GM12891 (cell line): ENCODE measurements around the gene APBB1.
A peak's percentile ranks its signal among the peaks of the same experiment; 100 is the strongest.

Experiments used
- DNase-seq: peaks from one replicate; pipeline ENCODE4 v3.0.0; 2011; ENCODE audit warnings: low spot score; ENCODE audit not compliant: insufficient read length
- FAIRE-seq: peaks from 2 replicates; lab custom pipeline; 2011; peaks lifted over from hg19 to GRCh38; lab: Jason Lieb, UNC
- PAX5 ChIP-seq: IDR thresholded peaks from 2 replicates; pipeline ENCODE4 v1.6.1; 2011; ENCODE audit warnings: low read length, moderate library complexity, mild to moderate bottlenecking; ENCODE audit not compliant: insufficient read depth, severe bottlenecking
- POLR2A ChIP-seq: IDR thresholded peaks from 2 replicates; pipeline ENCODE4 v1.6.1; 2011; ENCODE audit warnings: low read depth, low read length, control low read depth
- POLR2AphosphoS5 ChIP-seq: IDR thresholded peaks from 2 replicates; pipeline ENCODE4 v1.6.1; 2011; ENCODE audit warnings: low read depth, low read length, control low read depth
- POU2F2 ChIP-seq: IDR thresholded peaks from 2 replicates; pipeline ENCODE4 v1.6.1; 2011; ENCODE audit warnings: low read depth, mild to moderate bottlenecking, control low read depth, low read length, moderate library complexity
- SPI1 ChIP-seq: IDR thresholded peaks from 2 replicates; pipeline ENCODE4 v1.6.1; 2011; ENCODE audit warnings: low read depth, low read length, control low read depth
- TAF1 ChIP-seq: IDR thresholded peaks from 2 replicates; pipeline ENCODE4 v1.6.1; 2011; ENCODE audit warnings: low read depth, low read length, control low read depth

The APBB1 gene

GRCh38 chr11:6356503-6357055 is 62.3 kb downstream of the APBB1 start:
- FAIRE-seq (no peak), DNase-seq (no peak)
- TF ChIP-seq POLR2AphosphoS5 (no peak), PAX5 (no peak)

- TF ChIP-seq POLR2A: no peak
- no peak for TF ChIP-seq PAX5
- TF ChIP-seq POLR2AphosphoS5: no peak
- no peak for TF ChIP-seq SPI1
- no peak for TF ChIP-seq TAF1
- TF ChIP-seq POU2F2: no peak
- no peak for FAIRE-seq
- DNase-seq: no peak
These were observed 64.0 kb downstream of the APBB1 start for GRCh38 chr11:6354651-6355485.

- peak; percentile 93 for FAIRE-seq
- TF ChIP-seq SPI1: peak; percentile 60
- TF ChIP-seq PAX5: no peak
- peak; percentile 46 for DNase-seq
These were observed 65.4 kb downstream of the APBB1 start for GRCh38 chr11:6353367-6353987.

GRCh38 chr11:6351782-6352382 is 67.0 kb downstream of the APBB1 start:
- TF ChIP-seq PAX5 (no peak), TAF1 (no peak), POLR2AphosphoS5 (no peak), POU2F2 (no peak), POLR2A (no peak), SPI1 (no peak)
- FAIRE-seq: no peak
- DNase-seq: no peak

GRCh38 chr11:6350486-6350885 is 68.4 kb downstream of the APBB1 start:
- DNase-seq (no peak), FAIRE-seq (no peak)
- no peak for TF ChIP-seq TAF1
- TF ChIP-seq POU2F2: no peak
- no peak for TF ChIP-seq PAX5
- TF ChIP-seq POLR2A: no peak
- TF ChIP-seq SPI1: no peak
- no peak for TF ChIP-seq POLR2AphosphoS5

- no peak for DNase-seq
- FAIRE-seq: no peak
- TF ChIP-seq POLR2AphosphoS5: no peak
- no peak for TF ChIP-seq TAF1
- no peak for TF ChIP-seq POLR2A
- TF ChIP-seq POU2F2: no peak
- no peak for TF ChIP-seq PAX5
- no peak for TF ChIP-seq SPI1
These were observed 68.9 kb downstream of the APBB1 start for GRCh38 chr11:6350043-6350442.

GRCh38 chr11:6345366-6345765 is 73.5 kb downstream of the APBB1 start:
- FAIRE-seq (no peak), DNase-seq (no peak)
- TF ChIP-seq POLR2A (no peak), PAX5 (no peak), POLR2AphosphoS5 (no peak), POU2F2 (no peak), TAF1 (no peak), SPI1 (no peak)
